ENCODE results near the gene GALE. TPM values are rescaled to one million over a fixed set of nuclear protein-coding genes. Genes with fewer than 3 reads are reported as not detected.

The GALE gene
- total RNA-seq, 1 donor from 2014 or later: 49.9 TPM

DNA sequence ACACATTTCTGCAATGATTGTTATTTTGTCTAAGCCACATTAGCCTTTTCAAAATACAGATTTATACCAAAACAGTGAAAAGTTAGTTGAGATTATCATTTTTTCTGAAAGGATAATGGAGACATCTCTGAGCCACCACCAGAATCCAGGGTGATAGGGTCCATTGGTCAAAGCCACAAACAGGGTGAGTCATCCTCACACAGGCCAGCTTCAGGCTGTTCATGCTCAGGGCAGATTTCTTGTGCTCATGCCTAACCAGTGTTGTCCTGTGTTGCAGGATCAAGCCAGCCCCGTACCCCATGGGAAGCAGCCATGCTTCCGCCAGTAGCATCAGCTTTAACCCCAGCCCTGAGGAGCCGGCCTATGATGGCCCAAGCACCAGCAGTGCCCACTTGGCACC lies 43.9 kb downstream of the GALE start:
- no peaks in the 10 kb centered on the region for H3K4me1 Mint-ChIP-seq (ENCODE audit: low read depth)
- H3K9me3 Mint-ChIP-seq (ENCODE audit: low read depth): no peaks in the 10 kb centered on the region
- TF ChIP-seq, protein P1, sequence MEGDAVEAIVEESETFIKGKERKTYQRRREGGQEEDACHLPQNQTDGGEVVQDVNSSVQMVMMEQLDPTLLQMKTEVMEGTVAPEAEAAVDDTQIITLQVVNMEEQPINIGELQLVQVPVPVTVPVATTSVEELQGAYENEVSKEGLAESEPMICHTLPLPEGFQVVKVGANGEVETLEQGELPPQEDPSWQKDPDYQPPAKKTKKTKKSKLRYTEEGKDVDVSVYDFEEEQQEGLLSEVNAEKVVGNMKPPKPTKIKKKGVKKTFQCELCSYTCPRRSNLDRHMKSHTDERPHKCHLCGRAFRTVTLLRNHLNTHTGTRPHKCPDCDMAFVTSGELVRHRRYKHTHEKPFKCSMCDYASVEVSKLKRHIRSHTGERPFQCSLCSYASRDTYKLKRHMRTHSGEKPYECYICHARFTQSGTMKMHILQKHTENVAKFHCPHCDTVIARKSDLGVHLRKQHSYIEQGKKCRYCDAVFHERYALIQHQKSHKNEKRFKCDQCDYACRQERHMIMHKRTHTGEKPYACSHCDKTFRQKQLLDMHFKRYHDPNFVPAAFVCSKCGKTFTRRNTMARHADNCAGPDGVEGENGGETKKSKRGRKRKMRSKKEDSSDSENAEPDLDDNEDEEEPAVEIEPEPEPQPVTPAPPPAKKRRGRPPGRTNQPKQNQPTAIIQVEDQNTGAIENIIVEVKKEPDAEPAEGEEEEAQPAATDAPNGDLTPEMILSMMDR (IDR thresholded peaks at IDR 0.05; ENCODE audit: unreplicated experiment): no peak
- H3K27ac Mint-ChIP-seq: no peak overlapping the region
- peaks cover 18% of the 10 kb centered on the region for H3K36me3 Mint-ChIP-seq (ENCODE audit: insufficient read depth)
- no peak for DNase-seq (ENCODE audit: low spot score, unreplicated experiment)
- no peaks in the 10 kb centered on the region for H3K27me3 Mint-ChIP-seq
- no peak overlapping the region for H3K4me3 Mint-ChIP-seq (ENCODE audit: low read depth)

DNA sequence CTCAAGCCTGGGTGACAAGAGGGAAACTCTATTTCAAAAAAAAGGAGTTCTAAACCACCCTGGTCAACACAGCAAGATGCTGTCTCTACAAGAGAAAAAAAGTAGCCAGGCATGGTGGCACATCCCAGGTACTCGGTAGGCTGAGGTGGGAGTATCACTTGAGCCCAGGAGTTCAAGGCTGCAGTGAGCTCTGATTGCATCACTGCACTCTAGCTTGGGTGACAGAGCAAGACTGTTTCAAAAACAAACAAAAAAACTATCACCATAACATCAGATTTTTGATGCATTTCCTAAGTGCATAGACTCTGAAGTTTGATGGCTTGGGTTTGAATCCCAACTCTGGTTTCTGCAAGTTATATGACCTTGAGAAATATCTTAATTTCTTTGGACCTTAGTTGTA lies 47.6 kb downstream of the GALE start:
- no peak overlapping the region for H3K27ac Mint-ChIP-seq
- no peaks in the 10 kb centered on the region for H3K9me3 Mint-ChIP-seq (ENCODE audit: low read depth)
- DNase-seq (ENCODE audit: low spot score, unreplicated experiment): no peak
- H3K36me3 Mint-ChIP-seq (ENCODE audit: insufficient read depth): peaks cover 22% of the 10 kb centered on the region
- no peak overlapping the region for H3K4me3 Mint-ChIP-seq (ENCODE audit: low read depth)
- TF ChIP-seq, protein P1 (IDR thresholded peaks at IDR 0.05; ENCODE audit: unreplicated experiment): no peak
- H3K4me1 Mint-ChIP-seq (ENCODE audit: low read depth): no peaks in the 10 kb centered on the region
- H3K27me3 Mint-ChIP-seq: no peaks in the 10 kb centered on the region

DNA sequence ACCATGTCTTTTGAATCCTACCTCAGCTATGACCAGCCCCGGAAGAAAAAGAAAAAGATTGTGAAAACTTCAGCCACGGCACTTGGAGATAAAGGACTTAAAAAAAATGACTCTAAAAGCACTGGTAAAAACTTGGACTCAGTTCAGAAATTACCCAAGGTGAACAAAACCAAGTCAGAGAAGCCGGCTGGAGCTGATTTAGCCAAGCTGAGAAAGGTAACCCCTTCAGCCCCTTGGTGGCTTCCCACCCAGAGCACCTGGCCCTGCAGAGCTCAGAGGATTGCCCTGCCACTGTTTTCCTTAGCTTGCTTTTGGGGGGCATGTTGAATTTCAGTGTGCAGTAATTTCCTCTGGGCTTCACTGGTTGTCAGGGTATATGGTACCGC lies 48.7 kb downstream of the GALE start:
- no peaks in the 10 kb centered on the region for H3K27me3 Mint-ChIP-seq
- DNase-seq (ENCODE audit: low spot score, unreplicated experiment): no peak
- H3K9me3 Mint-ChIP-seq (ENCODE audit: low read depth): no peaks in the 10 kb centered on the region
- H3K4me3 Mint-ChIP-seq (ENCODE audit: low read depth): no peak overlapping the region
- H3K36me3 Mint-ChIP-seq (ENCODE audit: insufficient read depth): peaks cover 22% of the 10 kb centered on the region
- peaks cover under 1% of the 10 kb centered on the region for H3K4me1 Mint-ChIP-seq (ENCODE audit: low read depth)
- H3K27ac Mint-ChIP-seq: no peak overlapping the region
- TF ChIP-seq, protein P1 (IDR thresholded peaks at IDR 0.05; ENCODE audit: unreplicated experiment): no peak

GRCh38 chr1:23751050-23751814 lies 49.3 kb downstream of the GALE start:
- Mint-ChIP-seq H3K27me3 (no peaks in the 10 kb centered on the region), H3K4me3 (ENCODE audit: low read depth) (no peak overlapping the region), H3K9me3 (ENCODE audit: low read depth) (no peaks in the 10 kb centered on the region), H3K27ac (peak overlapping the region; percentile 49), H3K36me3 (ENCODE audit: insufficient read depth) (peaks cover 23% of the 10 kb centered on the region), H3K4me1 (ENCODE audit: low read depth) (peaks cover 2% of the 10 kb centered on the region)
- peak; percentile 27 for DNase-seq (ENCODE audit: low spot score, unreplicated experiment)
- TF ChIP-seq, protein P1 (IDR thresholded peaks at IDR 0.05; ENCODE audit: unreplicated experiment): peak; percentile 75

- H3K4me1 Mint-ChIP-seq (ENCODE audit: low read depth): peaks cover 18% of the 10 kb centered on the region
- TF ChIP-seq, protein P1 (IDR thresholded peaks at IDR 0.05; ENCODE audit: unreplicated experiment): no peak
Measured at GRCh38 chr1:23748016-23748415, 52.5 kb downstream of the GALE start.

More at GRCh38 chr1:23748016-23748415, 52.5 kb downstream of the GALE start:
- Mint-ChIP-seq H3K36me3 (ENCODE audit: insufficient read depth) (peaks cover 14% of the 10 kb centered on the region), H3K27ac (no peak overlapping the region), H3K9me3 (ENCODE audit: low read depth) (no peaks in the 10 kb centered on the region), H3K4me3 (ENCODE audit: low read depth) (no peak overlapping the region), H3K27me3 (no peaks in the 10 kb centered on the region)
- DNase-seq (ENCODE audit: low spot score, unreplicated experiment): no peak

Other genes starting within 250 kb of the GALE start
- 420 and 434 TPM in 2 replicates for gene ID3, start 241.3 kb downstream of the GALE start, total RNA-seq
- gene RPL11, start 108.9 kb downstream of the GALE start, total RNA-seq: 1,136 and 1,157 TPM in 2 replicates
- 37.5 and 40.8 TPM in 2 replicates for gene ELOA, start 57.3 kb downstream of the GALE start, total RNA-seq
- gene PITHD1, start 22.3 kb downstream of the GALE start, total RNA-seq: 52.8 and 53.8 TPM in 2 replicates
- gene LYPLA2, start 9.6 kb downstream of the GALE start, total RNA-seq: 109 and 115 TPM in 2 replicates
- 30.0 and 30.3 TPM in 2 replicates for gene HMGCL, start 24.7 kb upstream of the GALE start, total RNA-seq
- 18.1 and 18.8 TPM in 2 replicates for gene FUCA1, start 67.5 kb upstream of the GALE start, total RNA-seq
- not detected in 2 replicates for gene CNR2, start 112.6 kb upstream of the GALE start, total RNA-seq
- gene PNRC2, start 159.1 kb upstream of the GALE start, total RNA-seq: 148 and 158 TPM in 2 replicates
- gene SRSF10, start 179.6 kb upstream of the GALE start, total RNA-seq: 215 and 220 TPM in 2 replicates